Stimulated activated CD4-positive, alpha-beta T cell treated with anti-CD3 and anti-CD28 coated beads, Interleukin-12 subunit alpha, Interleukin-12 subunit beta, amount 100 ng/mL, for 48 hours (primary cell): Measurements from ENCODE around the gene NDUFC2.
"Not testable (repeated sequence)": the region's sequence is repeated elsewhere in the genome, so short reads cannot be mapped to it uniquely, and the experiment has no call there.

Source experiments
- DNase-seq, 3 donors: peaks; one replicate each; pipeline ENCODE4 v3.0.0-alpha.2; 2020; ENCODE audit warnings: low read depth in 2 of 3, low spot score in 1 of 3

NDUFC2 gene

GRCh38 chr11:78031629-78032028 lies 48.0 kb downstream of the NDUFC2 start:
- DNase-seq, result no peak

GRCh38 chr11:78030429-78031325 lies 49.0 kb downstream of the NDUFC2 start:
- DNase-seq, result no peak

- DNase-seq, result not testable (repeated sequence)
Observed at GRCh38 chr11:78028423-78028822, 51.2 kb downstream of the NDUFC2 start.

- DNase-seq, result no peak
Observed at GRCh38 chr11:78027759-78028158, 51.9 kb downstream of the NDUFC2 start.

- DNase-seq, result no peak
Observed at GRCh38 chr11:78025378-78025777, 54.3 kb downstream of the NDUFC2 start.

- no peak for DNase-seq
Observed at GRCh38 chr11:78023426-78023825, 56.2 kb downstream of the NDUFC2 start.

GRCh38 chr11:78022397-78023396 lies 57.0 kb downstream of the NDUFC2 start, which contains the start of gene KCTD14:
TSS of gene KCTD14 (minus strand) at chr11:78023276. CDS start at chr11:78023249, 27 bp downstream.
- DNase-seq, result no peak

- DNase-seq, result no peak
Observed at GRCh38 chr11:78021611-78022010, 58.1 kb downstream of the NDUFC2 start.

- no peak for DNase-seq
Observed at GRCh38 chr11:78020246-78020645, 59.4 kb downstream of the NDUFC2 start.

GRCh38 chr11:78019808-78020207 lies 59.9 kb downstream of the NDUFC2 start:
- no peak for DNase-seq
